ENCODE measurements around the gene GRID1.
"Not testable (repeated sequence)": the region's sequence is repeated elsewhere in the genome, so short reads cannot be mapped to it uniquely, and the experiment has no call there.

The GRID1 gene

DNA sequence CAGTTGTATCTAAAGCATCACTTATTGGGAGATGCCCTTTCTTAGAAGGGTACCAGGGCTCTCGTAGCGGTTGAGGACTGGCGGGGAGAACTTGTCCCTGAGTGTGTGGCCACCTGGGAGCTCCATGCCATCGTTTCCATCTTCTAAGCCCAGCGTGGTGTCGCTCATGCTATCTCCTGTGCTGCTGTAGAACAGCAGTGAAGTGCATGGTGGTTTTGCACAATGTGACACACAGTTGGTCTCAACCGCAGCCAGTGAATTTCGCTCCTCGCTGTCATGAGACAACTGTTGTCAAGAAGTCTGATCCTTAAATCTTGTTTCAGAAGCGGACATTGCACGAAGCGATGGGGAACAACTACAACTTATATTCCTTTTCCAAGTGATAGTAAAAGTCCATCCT, 283.4 kb downstream of the GRID1 start:
- no peak for DNase-seq (ENCODE audit: low read depth in 3 of 3)

DNA sequence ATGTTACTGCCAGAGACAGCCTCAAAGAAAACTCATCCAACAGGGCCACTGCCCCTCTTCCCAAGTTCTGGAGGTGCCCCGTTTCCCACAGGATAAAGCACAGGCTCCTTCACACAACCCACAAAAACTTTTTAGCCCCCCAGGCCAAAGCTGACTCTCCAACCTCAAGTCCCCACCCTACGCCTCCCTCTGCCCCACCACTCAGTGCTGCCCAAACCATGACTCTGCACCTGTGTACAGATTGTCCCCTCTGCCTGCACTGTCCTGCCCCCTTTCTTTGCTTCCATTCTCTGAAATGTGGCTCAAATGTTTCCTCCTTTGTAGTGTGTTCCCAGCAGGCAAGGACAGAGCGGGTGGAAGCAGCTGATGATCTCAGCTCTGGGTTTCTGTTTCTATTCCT, 284.0 kb downstream of the GRID1 start:
- no peak for DNase-seq (ENCODE audit: low read depth in 3 of 3)

DNA sequence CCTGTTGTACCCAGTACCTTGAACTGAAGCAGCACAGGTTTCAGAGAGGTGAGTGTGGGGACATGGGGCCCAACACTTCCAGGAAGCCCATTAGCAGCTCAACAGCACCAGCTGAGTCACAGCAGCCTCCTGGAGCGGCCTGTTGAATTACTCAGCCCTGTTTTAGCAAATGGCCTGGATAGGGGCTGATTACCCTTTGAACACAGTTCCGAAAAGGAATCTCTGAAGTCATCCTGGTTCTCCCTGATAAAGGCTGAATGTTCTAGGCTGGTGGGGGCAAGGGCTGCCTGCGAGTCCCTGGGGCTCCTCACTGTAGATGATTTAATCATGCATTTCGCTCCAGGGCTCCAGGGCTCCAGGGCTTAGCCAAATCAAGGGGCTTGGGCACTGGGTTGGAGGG, 287.5 kb downstream of the GRID1 start:
- DNase-seq (ENCODE audit: low read depth in 3 of 3), result no peak

DNA sequence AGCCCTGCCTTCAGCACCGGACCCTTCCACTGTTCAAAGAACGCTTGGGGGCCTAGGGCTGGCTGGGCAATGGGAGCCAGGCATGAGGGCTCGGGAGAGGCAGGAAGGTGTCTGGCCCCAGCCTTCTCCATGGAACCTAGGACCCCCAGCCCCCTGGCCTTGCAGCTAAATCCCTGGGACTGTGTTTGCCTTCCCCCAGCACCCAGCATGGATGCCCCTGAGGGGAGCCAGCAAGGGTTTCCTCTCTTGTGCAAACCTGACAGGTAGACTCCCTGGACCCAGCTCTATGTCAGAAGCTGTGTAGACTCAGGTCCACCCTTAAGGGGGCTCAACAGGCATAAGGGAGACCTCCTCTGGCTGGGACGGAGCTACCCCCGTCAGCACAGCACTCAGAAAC, 288.0 kb downstream of the GRID1 start:
- DNase-seq (ENCODE audit: low read depth in 3 of 3), result no peak

DNA sequence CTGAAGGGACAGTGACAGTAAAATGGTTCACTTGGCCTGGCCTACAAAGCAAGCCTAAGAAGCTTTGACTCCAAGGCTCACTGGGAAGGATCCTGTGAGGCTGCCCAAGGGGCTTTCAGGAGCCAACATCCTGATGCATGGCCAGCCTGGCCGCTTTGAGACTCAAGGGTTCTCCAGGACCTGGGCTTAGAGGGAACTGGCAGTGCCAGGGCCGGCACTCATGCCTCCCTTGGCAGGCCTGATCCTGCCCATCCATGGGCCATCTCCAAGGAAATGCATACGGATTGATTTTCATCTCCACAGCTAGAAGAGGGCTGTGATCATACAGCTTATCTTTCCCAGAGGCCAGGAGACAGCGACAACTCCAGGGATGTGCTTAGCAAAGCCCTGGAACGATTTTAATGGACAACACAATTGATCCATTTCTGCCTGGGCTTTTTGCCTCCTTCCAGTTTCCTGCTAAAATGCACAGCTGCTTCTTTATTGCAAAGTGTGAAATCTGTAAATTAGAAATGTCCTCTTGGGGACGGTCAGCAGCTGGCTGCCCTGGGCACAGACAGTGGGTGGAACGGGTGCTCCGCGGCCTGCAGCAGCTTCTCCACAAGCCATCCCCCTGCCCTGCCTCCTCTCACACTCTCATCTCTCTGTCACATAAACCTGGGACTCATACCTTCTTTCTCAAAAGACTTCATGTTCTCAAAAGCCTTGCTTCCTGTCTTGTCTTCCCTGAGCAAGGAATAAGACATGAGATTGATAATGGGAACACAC, 288.5 kb downstream of the GRID1 start:
- no peak for DNase-seq (ENCODE audit: low read depth in 3 of 3)

DNA sequence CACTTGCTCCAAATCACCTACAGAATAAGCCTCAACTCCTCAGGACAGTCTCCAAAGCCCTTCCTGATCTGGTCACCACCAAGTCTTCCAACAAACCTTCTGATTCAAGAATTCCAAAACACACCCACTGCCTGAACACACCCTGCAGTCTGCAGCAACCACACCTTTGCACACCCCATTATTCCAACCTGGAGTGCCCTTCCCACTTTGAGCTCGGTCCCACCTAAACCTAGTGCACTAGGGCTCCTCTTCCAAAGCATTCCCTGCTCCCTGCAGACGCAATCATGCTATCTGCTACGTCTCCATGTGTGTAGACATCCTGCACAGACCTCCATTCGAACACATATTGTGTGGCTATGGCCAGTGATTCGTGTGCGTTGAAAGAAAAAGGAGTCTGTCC, 289.3 kb downstream of the GRID1 start:
- DNase-seq (ENCODE audit: low read depth in 3 of 3), result no peak

DNA sequence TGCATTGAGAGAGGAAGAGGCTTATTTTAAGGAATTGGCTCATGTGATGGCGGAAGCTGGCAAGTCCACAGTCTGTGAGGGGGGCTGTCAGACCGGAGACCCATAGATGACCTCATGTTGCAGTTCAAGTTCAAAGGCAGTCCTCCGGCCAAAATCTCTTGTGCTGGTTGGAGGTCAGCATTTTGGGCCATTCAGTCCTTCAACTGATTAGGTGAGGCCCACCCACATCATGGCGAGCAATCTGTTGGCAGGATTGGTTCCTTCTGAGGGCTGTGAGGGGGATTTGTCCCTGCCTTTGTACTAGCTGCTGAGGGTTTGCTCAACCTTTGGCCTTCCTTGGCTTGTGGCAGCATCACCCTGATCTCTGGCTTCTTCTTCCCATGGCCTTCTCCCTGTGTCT, 290.1 kb downstream of the GRID1 start:
- not testable (repeated sequence) for DNase-seq (ENCODE audit: low read depth in 3 of 3)

DNA sequence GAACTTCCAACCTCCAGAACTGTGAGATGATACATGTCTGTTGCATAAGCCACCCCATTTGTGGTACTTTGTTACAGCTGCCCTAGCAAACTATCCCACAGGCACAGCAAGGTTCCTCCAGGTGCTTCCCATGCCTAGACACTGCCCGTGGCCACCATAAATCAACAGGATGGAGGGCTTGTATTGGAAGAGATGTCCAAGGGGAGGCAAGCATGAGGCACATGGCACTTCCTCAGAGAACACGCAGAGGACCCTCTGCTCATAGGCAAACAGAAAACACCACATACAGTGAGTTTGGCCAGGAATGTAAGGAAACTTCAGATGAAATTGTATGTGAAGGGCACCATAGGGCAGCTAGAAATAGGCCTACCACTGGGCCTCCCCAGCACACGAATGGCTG, 291.1 kb downstream of the GRID1 start:
- DNase-seq (ENCODE audit: low read depth in 3 of 3), result no peak

DNA sequence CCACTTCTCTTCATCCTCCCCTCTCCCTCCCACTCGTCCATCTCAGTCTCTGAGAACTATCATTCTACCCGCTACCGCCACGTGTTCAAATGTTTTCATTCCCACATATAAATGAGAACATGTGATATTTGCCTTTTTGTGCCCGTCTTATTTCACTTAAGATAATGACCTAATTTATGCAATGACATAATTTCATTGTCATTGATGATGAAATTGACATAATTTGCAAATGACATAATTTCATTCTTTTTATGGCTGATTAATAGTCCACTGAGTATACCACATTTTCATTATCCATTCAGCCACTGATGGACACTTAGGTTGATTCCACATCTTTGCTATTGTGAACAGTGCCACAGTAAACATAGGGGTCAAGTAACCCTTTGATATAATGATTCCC, 292.3 kb downstream of the GRID1 start:
- DNase-seq (ENCODE audit: low read depth in 3 of 3), result no peak

DNA sequence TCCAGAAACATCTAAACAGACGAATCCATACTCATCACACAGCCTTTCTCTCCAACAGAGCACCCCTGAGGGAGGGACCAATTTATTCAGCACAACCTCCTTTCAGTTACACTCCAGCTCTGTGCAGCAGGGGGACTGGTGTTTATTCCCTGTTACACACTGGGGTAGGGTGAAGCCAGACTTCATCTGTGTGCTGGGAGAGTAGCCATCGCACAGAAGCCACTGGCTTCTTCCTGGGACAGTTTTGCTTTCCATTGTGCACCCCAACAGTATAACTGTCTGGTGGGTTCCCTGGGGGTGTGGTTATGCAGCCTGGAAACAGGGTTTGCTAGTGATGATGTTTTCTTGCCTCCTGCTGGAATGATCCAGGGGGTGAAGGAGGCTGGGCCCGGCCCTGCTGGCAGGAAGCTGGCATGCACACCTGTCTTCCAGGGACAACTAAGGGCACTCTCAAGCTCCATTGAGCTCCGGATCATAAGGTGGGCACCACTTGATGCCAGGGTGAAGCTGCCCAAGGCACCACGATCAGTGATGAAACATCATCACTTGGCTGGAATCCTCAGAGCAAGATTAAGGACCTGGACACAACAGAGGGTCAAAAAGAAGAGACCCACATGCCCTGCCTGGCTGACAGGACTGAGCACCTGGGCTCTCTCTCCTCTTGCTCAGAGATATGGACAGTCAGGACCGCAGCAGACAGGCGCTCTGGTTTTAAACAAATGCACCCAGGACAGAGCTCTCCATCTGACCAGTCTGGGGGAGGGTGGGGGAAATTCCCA, 293.2 kb downstream of the GRID1 start:
- no peak for DNase-seq (ENCODE audit: low read depth in 3 of 3)

DNA sequence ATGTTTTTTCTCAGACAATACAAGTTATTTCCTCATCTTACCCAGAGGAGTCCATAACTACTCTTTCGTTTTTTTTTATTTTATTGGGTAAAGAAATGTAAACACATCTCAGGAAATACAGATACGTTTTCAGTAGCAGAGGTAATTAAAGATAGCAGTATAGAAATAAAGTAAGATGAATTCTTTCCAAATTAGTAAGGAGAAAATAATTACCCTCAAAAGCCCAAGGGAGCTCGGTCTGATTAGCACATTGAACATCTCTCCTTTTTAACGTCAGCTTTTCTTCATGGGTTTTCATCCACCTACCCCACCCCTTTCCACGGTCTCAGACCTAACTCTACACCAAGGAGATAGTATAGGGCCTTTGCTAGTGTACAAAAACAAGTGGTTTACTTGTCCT, 294.2 kb downstream of the GRID1 start:
- DNase-seq (ENCODE audit: low read depth in 3 of 3), result no peak

DNA sequence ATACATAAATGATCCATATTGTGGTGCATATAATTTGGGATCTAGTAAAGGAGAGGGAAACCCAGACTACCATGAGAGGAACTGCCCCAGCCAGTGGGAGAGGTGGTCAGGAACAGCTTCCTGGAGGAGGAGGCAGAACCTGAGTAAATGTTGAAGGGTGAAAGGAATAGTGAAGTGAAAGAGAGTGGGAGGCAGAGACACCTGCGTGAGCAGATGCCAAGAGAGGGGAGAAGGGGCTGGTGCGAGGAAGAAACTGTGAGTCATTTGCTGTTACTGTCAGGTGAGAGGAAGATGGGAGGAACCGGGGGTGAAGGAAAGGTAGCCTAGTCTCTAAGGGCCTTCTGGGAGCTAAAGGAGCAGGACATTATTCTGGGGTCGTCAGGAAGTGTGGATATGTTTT, 294.8 kb downstream of the GRID1 start:
- DNase-seq (ENCODE audit: low read depth in 3 of 3), result no peak

DNA sequence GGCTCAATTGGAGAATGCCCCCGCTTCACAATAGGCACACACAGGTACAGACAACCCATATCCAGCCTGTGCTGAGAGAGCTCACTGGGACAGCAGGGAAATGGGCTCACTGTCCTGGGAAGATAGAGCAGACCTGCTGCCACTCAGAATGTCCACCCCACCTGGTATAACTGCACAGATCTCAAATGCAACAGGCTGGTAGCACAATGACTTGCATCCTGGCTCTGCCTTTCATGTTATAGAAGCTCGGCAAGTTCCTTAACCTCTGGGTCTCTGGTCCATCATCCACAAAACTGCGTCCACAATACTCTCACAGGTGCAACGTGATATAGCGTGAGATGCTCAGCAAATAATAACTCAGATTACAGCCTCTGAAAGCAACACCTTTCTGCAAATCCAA, 295.4 kb downstream of the GRID1 start:
- DNase-seq (ENCODE audit: low read depth in 3 of 3), result no peak

DNA sequence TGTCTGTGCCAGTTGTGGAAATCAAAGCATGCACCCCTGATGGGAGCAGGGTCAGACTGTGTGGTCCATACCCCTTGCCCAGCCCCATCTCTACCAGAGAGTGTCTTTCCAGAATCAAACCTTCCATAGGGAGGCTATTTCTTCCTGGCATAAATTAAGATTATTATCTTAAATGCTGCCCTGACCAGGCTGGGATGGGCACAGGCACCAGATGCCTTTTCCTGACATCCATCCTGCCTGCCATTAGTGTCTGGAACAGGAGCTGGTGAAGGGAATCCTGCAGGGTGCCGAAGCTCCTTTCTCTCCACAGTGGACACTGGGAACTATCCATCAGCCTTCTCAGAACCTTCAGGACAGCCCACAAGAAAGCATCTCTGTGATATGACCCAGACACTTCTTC, 296.3 kb downstream of the GRID1 start:
- DNase-seq (ENCODE audit: low read depth in 3 of 3), result no peak

DNA sequence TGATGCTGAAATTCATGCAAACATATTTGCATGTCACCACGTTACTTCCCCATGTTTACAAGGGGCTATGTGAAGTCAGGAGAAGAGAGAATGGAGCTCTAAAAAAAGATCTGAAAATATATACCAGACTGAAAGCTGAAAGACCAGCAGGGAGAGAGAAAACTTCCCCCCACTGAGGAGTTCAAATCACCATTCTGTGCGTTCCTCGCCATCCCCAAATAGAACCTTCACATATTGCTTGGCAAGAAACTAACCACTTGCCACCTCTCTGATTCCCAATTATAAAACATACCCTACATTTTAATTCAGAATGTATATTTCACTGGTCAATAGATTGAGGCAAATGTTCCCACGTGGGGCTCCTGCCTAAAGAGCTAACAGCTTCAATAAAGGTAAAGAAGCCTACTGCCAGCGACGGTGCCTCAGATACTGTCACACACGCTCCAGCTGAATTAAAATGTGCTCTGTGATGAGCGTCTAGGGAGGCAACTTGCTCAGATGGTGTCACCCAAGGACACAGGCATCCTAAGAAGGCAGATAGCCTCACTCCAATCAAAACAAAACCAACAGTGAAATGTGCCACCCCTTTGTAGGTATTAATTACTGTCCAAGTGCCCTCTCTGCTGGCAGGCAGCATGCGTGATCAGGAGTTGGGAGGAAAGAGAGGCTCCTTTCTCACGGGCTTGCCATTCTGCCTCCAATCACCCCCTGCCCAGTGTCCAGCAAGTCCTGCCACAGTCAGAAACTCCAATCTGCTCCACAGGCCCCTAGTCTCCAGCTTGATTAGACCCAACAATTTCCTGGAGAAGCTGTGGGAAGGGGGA, 298.2 kb downstream of the GRID1 start:
- DNase-seq (ENCODE audit: low read depth in 3 of 3), result no peak

DNA sequence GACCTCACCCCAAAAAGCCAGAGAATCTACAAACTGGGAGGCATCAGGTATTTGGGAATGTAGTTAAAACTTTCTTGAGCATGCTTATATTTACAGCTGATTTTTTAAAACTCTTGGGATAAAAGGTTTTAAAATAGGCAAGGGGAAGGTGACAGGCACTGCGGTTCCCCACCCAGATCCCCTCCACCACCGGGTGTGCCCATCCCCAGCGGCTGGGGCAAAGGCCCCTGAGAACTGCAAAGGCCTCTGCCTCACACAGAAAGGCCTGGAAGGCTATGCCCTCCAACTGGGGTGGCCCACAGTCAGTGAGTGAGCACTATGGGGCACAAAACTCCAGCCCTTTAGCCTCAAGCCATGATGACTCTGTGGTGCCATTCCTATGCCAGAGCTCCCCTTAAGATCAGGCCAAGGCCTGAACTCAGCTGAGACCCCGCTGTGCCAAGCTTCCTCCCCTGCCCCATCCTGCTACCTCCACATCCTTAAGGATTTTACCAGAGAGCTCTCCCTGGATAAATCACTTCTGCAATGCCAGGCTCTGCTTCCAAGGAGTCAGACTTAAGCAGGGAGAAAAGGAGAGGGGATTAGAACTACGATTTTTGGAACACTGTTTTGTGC, 299.1 kb downstream of the GRID1 start:
- no peak for DNase-seq (ENCODE audit: low read depth in 3 of 3)

DNA sequence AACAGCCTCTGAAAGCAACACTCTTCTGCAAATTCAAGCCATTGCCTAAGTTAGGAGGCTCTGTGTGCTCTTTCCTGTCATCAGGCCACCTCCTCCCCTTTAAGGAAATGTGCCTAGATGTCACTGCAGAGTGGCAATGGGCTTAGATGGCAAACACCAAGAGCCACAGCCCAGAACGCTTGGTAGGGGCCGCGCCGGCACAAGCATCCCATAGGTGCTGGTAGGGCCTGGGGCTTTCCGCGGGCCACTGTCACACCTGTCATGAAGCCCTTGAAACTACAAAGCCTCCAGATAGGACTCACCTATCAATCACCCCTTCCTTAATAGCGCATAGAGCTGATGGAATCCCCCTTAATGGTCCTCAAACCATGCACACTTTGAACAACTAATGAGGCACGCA, 299.9 kb downstream of the GRID1 start:
- no peak for DNase-seq (ENCODE audit: low read depth in 3 of 3)

DNA sequence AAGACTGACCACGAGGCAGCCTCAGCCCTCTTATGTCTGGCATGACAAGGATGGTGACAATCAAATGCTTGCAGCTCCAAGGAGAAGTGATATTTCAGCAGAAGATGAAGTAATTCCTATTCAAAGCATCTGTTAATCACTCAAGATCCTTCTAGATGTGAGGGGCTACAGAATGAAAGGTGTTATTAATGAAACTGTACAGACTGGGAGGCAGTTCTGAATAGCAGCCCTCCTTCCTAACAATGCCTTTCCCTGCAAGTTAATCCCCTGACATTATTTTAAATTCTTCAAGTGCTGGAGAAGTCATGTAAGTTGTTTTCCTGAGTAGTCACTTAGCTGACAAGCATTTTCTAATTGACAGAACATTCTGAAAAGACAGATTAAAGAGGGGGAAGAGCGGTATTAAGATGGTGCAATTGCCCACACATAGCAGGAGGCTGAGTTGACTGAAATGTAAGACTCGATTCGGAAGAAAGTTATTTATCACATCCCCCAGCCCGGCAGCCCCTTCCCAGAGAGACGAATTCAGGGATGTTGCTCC, 300.8 kb downstream of the GRID1 start:
- no peak for DNase-seq (ENCODE audit: low read depth in 3 of 3)

DNA sequence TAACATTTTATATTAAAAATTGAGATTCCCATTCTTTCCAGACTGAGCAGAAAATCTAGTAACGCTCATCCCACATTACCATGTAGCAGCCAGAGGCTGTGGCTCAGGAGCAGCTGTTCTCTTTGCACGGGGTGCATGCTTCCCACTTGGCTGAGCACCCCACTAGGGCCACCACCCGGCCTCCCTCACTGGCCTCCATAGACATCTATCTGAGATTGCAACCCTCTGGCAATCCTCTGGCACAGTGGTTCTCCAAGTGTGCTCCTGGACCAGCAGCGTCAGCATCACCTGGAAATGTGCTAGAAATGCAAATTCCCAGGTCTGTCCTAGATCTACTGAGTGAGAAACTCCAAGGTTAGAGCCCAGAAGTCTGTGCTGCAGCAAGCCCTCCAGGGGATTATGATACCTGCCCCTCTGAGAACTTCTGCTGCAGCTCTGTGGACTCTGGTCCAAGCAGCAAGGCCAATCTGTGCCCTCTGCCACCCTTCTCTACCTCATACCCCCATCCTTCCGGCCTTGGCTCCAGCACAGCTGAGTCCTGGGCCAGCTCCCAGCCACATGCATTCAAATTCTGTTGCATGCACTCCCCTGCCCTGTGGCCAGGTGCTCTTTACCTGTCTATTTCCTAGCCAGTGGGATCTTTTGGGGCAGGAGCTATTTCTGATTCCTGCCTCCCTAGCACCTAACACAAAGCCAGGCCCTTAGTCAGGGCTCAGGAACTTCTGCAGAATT, 301.5 kb downstream of the GRID1 start:
- no peak for DNase-seq (ENCODE audit: low read depth in 3 of 3)

DNA sequence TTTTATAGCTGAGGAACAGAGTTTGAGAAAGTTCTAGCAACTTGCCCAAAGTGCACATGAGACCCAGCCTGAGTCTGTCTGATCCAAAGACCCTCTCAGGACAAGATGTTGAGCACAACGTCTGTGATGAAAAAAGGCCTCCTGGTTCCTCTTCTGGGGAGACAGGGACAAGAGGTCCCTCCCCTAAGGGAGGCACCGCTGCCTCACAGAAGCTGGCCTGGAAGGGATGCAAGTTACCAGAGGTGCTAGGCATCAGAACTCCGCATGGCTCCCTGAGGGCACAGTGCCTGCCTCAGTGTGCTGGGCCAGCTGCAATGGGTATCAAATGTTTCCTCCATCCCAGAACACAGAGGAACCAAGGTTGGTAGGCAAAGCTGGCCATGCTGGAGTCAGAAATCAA, 302.4 kb downstream of the GRID1 start:
- DNase-seq (ENCODE audit: low read depth in 3 of 3), result no peak

DNA sequence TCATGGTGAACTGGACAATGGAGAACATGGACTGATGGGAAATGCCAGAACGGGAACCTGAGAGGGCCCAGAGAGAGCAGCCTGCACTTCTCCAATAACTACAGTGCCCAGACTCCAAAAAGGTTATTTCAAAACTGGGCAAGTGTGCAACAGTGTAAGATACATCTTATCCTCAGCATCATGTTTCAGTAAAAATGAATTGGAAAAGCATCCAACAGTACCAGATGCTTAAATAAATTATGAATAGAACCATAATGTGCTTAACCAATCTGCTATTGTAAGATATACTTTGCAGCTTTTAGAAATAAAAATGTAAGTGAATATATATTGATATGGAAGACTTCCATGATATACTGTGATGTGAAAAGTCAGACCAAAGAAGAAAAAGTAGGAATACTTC, 303.3 kb downstream of the GRID1 start:
- no peak for DNase-seq (ENCODE audit: low read depth in 3 of 3)

All from stimulated activated CD4-positive, alpha-beta T cell treated with anti-CD3 and anti-CD28 coated beads, TNF-alpha, amount 100 ng/mL, for 48 hours (primary cell).